Astrocyte of the spinal cord (primary cell): ENCODE measurements around the gene KRT84.

Experiments used
- DNase-seq: peaks from one replicate; pipeline ENCODE4 v3.0.0; 2011; ENCODE audit warnings: low read depth, low spot score
- H3K4me3 ChIP-seq: 2 replicates; pipeline ENCODE4 v1.5.1; 2011; ENCODE audit warnings: low read depth, mild to moderate bottlenecking, low read length, moderate library complexity
- CTCF ChIP-seq: IDR thresholded peaks from 2 replicates; pipeline ENCODE4 v1.5.1; 2012; ENCODE audit warnings: low read depth, mild to moderate bottlenecking, low read length, inconsistent platforms
- in situ Hi-C: cut with HindIII; loops from 2 replicates; pipeline ENCODE4 v1.10.0; 2017; ENCODE audit warnings: low sequenced_read_pairs

Gene KRT84

GRCh38 chr12:52427083-52427482, 41.6 kb upstream of the KRT84 start:
- no peak overlapping the region for H3K4me3 ChIP-seq
- no peak for DNase-seq
- TF ChIP-seq CTCF: no peak
- in situ Hi-C loops: no loop called here

- in situ Hi-C loops: no loop called here
- TF ChIP-seq CTCF: no peak
- DNase-seq: no peak
- H3K4me3 ChIP-seq: no peak overlapping the region
These were observed 40.6 kb upstream of the KRT84 start for GRCh38 chr12:52426034-52426433.

GRCh38 chr12:52425466-52425865, 40.0 kb upstream of the KRT84 start:
- TF ChIP-seq CTCF: no peak
- no peak overlapping the region for H3K4me3 ChIP-seq
- in situ Hi-C loops: no loop called here
- no peak for DNase-seq

GRCh38 chr12:52423661-52424500, 38.4 kb upstream of the KRT84 start:
- no peak overlapping the region for H3K4me3 ChIP-seq
- in situ Hi-C loops: no loop called here
- no peak for DNase-seq
- TF ChIP-seq CTCF: no peak

- no peak for TF ChIP-seq CTCF
These were observed 37.6 kb upstream of the KRT84 start for GRCh38 chr12:52423035-52423434.

GRCh38 chr12:52419656-52420055, 34.2 kb upstream of the KRT84 start:
- DNase-seq: no peak
- H3K4me3 ChIP-seq: no peak overlapping the region
- TF ChIP-seq CTCF: no peak
- in situ Hi-C loops: no loop called here

More at GRCh38 chr12:52423035-52423434, 37.6 kb upstream of the KRT84 start:
- no peak for DNase-seq
- in situ Hi-C loops: no loop called here
- H3K4me3 ChIP-seq: no peak overlapping the region
